Caco-2 (cell line): ENCODE measurements around the gene RNF114. TPM values are rescaled to one million over a fixed set of nuclear protein-coding genes. Genes with fewer than 3 reads are reported as not detected.
"Not testable (repeated sequence)": the region's sequence is repeated elsewhere in the genome, so short reads cannot be mapped to it uniquely, and the experiment has no call there.

Experiments used
- BruUV-seq: library from RNA; stranded (reverse); fragments of 400-500 nt; replicated peaks from 2 replicates; lab custom pipeline; 2021; lab: Mats Ljungman, UMichigan
- CTCF ChIA-PET: fragments of 300-600 bp; sonication (Branson Sonifier 250); formaldehyde crosslinking; loops from one replicate; lab custom pipeline; 2022; ENCODE audit warnings: antibody characterized with exemption; lab: Charles Lee
- POLR2A ChIA-PET: fragments of 300-600 bp; sonication (Branson Sonifier 250); formaldehyde crosslinking; loops from one replicate; lab custom pipeline; 2022; ENCODE audit warnings: antibody characterized with exemption; lab: Charles Lee
- DNase-seq, 2 experiments: peaks; one replicate each; pipeline versions ENCODE4 v3.0.0 to v3.0.0-alpha.2; 2020 to 2022
- H3K27me3 ChIP-seq: replicated peaks from 2 replicates; pipeline ENCODE4 v1.6.0; 2011; ENCODE audit warnings: low read length; ENCODE audit not compliant: control insufficient read depth, insufficient read depth
- H3K36me3 ChIP-seq: 2 replicates; pipeline ENCODE4 v1.5.1; 2011; ENCODE audit warnings: low read length; ENCODE audit not compliant: control insufficient read depth, insufficient read depth
- H3K4me1 ChIP-seq: fragments of 250-450 bp; sonication (Bioruptor Pico); 2 replicates; pipeline ENCODE4 v1.5.1; 2020; ENCODE audit warnings: mild to moderate bottlenecking
- H3K4me3 ChIP-seq: 2 replicates; pipeline ENCODE4 v1.5.1; 2011; ENCODE audit warnings: low read depth, mild to moderate bottlenecking, control low read depth, low read length
- H3K9me3 ChIP-seq: fragments of 250-450 bp; sonication (Bioruptor Pico); 2 replicates; pipeline ENCODE4 v1.5.1; 2020; ENCODE audit warnings: mild to moderate bottlenecking, moderate library complexity
- H3K27ac Mint-ChIP-seq: one replicate; pipeline ENCODE4 v1.8.0; 2022; ENCODE audit warnings: mixed read lengths; ENCODE audit not compliant: unreplicated experiment
- H3K27me3 Mint-ChIP-seq: one replicate; pipeline ENCODE4 v1.8.0; 2022; ENCODE audit warnings: mixed read lengths; ENCODE audit not compliant: insufficient read depth, unreplicated experiment
- H3K36me3 Mint-ChIP-seq: one replicate; pipeline ENCODE4 v1.8.0; 2022; ENCODE audit warnings: mild to moderate bottlenecking, mixed read lengths; ENCODE audit not compliant: insufficient read depth, unreplicated experiment
- H3K4me1 Mint-ChIP-seq: one replicate; pipeline ENCODE4 v1.8.0; 2022; ENCODE audit warnings: low read depth, mixed read lengths; ENCODE audit not compliant: unreplicated experiment
- H3K4me3 Mint-ChIP-seq: one replicate; pipeline ENCODE4 v1.8.0; 2022; ENCODE audit warnings: mild to moderate bottlenecking, moderate library complexity, mixed read lengths; ENCODE audit not compliant: unreplicated experiment
- H3K9me3 Mint-ChIP-seq: one replicate; pipeline ENCODE4 v1.8.0; 2022; ENCODE audit warnings: mixed read lengths; ENCODE audit not compliant: unreplicated experiment
- intact Hi-C: fragments of 100-400 bp; cut with micrococcal nuclease; formaldehyde crosslinking; loops from one replicate; pipeline ENCODE4 v1.10.0; 2022; ENCODE audit not compliant: unreplicated experiment
- total RNA-seq: library from RNA; stranded (reverse); gene quantifications from 2 replicates; pipeline ENCODE4 v1.2.3, GENCODE V29; 2022
- TF ChIP-seq, protein P1 (sequence below), 2 experiments: fragments of 200-600 bp in 1 of 2; IDR thresholded peaks; 1 replicate in 1 of 2; 2 replicates in 1 of 2; pipeline versions ENCODE4 v1.5.1 to v1.8.0; 2011 to 2022; ENCODE audit warnings: antibody characterized with exemption in 1 of 2, control low read depth in 1 of 2, inconsistent platforms in 1 of 2, low read depth in 1 of 2, low read length in 1 of 2, mild to moderate bottlenecking in 1 of 2, moderate library complexity in 1 of 2; ENCODE audit not compliant: insufficient read depth in 1 of 2, severe bottlenecking in 1 of 2, unreplicated experiment in 1 of 2

The RNF114 gene
- total RNA-seq, 1 experiment from 2014 or later = 154 TPM

DNA sequence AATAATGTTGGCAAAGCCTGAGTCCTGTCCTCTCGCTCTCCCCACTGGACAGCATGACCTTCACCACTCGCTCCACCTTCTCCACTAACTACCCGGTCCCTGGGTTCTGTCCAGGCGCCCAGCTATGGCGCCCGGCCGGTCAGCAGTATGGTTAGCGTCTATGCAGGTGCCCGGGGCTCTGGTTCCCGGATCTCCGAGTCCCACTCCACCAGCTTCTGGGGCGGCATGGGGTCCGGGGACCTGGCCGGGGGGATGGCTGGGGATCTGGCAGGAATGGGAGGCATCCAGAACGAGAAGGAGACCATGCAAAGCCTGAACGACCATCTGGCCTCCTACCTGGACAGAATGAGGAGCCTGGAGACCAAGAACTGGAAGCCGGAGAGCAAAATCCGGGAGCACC, 20.5 kb downstream of the RNF114 start:
- Histone ChIP-seq H3K4me3 (no peak overlapping the region), H3K9me3 (no peaks in the 10 kb centered on the region), H3K27me3 (no peaks in the 10 kb centered on the region), H3K36me3 (peaks cover 15% of the 10 kb centered on the region), H3K4me1 (no peaks in the 10 kb centered on the region)
- no peak for DNase-seq
- ChIA-PET POLR2A (no interaction called here), CTCF (interaction anchor here (0.7 to 1.0 kb wide), 2 partner anchors 23 to 115 kb away, joined by 3 to 4 read pairs; no protein-coding TSS in a partner anchor)
- BruUV-seq = no TSS peak
- TF ChIP-seq, protein P1, sequence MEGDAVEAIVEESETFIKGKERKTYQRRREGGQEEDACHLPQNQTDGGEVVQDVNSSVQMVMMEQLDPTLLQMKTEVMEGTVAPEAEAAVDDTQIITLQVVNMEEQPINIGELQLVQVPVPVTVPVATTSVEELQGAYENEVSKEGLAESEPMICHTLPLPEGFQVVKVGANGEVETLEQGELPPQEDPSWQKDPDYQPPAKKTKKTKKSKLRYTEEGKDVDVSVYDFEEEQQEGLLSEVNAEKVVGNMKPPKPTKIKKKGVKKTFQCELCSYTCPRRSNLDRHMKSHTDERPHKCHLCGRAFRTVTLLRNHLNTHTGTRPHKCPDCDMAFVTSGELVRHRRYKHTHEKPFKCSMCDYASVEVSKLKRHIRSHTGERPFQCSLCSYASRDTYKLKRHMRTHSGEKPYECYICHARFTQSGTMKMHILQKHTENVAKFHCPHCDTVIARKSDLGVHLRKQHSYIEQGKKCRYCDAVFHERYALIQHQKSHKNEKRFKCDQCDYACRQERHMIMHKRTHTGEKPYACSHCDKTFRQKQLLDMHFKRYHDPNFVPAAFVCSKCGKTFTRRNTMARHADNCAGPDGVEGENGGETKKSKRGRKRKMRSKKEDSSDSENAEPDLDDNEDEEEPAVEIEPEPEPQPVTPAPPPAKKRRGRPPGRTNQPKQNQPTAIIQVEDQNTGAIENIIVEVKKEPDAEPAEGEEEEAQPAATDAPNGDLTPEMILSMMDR (IDR thresholded peaks at IDR 0.05; ENCODE audit: insufficient read depth in 1 of 2, low read depth in 1 of 2, low read length in 1 of 2, severe bottlenecking in 1 of 2, unreplicated experiment in 1 of 2) = no peak
- Mint-ChIP-seq H3K4me1 (no peaks in the 10 kb centered on the region), H3K27ac (no peak overlapping the region), H3K36me3 (peaks cover 77% of the 10 kb centered on the region), H3K4me3 (no peak overlapping the region), H3K9me3 (no peaks in the 10 kb centered on the region), H3K27me3 (no peaks in the 10 kb centered on the region)
- intact Hi-C loops = no loop called here

GRCh38 chr20:49957089-49957938, 21.1 kb downstream of the RNF114 start:
- H3K27me3 ChIP-seq, H3K4me1 ChIP-seq, H3K27ac Mint-ChIP-seq, H3K4me3 ChIP-seq, H3K9me3 Mint-ChIP-seq, H3K27me3 Mint-ChIP-seq, intact Hi-C loops, H3K4me3 Mint-ChIP-seq, H3K9me3 ChIP-seq, BruUV-seq, H3K4me1 Mint-ChIP-seq, POLR2A ChIA-PET: not testable (repeated sequence)
- peaks cover 80% of the 10 kb centered on the region for H3K36me3 Mint-ChIP-seq
- TF ChIP-seq, protein P1 (IDR thresholded peaks at IDR 0.05; ENCODE audit: insufficient read depth in 1 of 2, low read depth in 1 of 2, low read length in 1 of 2, severe bottlenecking in 1 of 2, unreplicated experiment in 1 of 2) = peak; percentile 23 to 40
- DNase-seq = peak in 1 of 2 experiments; percentile 61
- peaks cover 12% of the 10 kb centered on the region for H3K36me3 ChIP-seq
- CTCF ChIA-PET = interaction anchor here (1.0 kb wide), 1 partner anchor 22 kb away, joined by 4 read pairs; no protein-coding TSS in a partner anchor

- H3K4me3 Mint-ChIP-seq = no peak overlapping the region
- H3K27me3 Mint-ChIP-seq = no peaks in the 10 kb centered on the region
- Histone ChIP-seq H3K9me3 (no peaks in the 10 kb centered on the region), H3K4me1 (peaks cover 16% of the 10 kb centered on the region), H3K27me3 (no peaks in the 10 kb centered on the region), H3K36me3 (peaks cover 4% of the 10 kb centered on the region; the same call in 1 of the 2 replicates), H3K4me3 (no peak overlapping the region)
- BruUV-seq = no TSS peak
- intact Hi-C loops = no loop called here
- TF ChIP-seq, protein P1 (IDR thresholded peaks at IDR 0.05; ENCODE audit: insufficient read depth in 1 of 2, low read depth in 1 of 2, low read length in 1 of 2, severe bottlenecking in 1 of 2, unreplicated experiment in 1 of 2) = no peak
- H3K9me3 Mint-ChIP-seq = no peaks in the 10 kb centered on the region
- H3K27ac Mint-ChIP-seq = no peak overlapping the region
- CTCF ChIA-PET = no interaction called here
- peaks cover 56% of the 10 kb centered on the region for H3K36me3 Mint-ChIP-seq
- POLR2A ChIA-PET = no interaction called here
- H3K4me1 Mint-ChIP-seq = peaks cover 7% of the 10 kb centered on the region
- DNase-seq = no peak
Observed at GRCh38 chr20:49961413-49961812, 25.2 kb downstream of the RNF114 start.
